Measurements from ENCODE around the gene CSNK1G2.

GRCh38 chr19:1942078-1942933 is 1.3 kb downstream of the CSNK1G2 start:
- TF ChIP-seq EZH2 (IDR thresholded peaks at IDR 0.05; ENCODE audit: low read depth, unreplicated experiment) (no peak), CTCF (conservative IDR thresholded peaks at IDR 0.05; ENCODE audit: low read depth in 2 of 2) (no peak), REST (IDR thresholded peaks at IDR 0.05; ENCODE audit: unreplicated experiment) (no peak)

All from GM23338 (cell line).